Renal pelvis (tissue), 4 donors: ENCODE results near the gene AGAP1. TPM values are rescaled to one million over a fixed set of nuclear protein-coding genes. Genes with fewer than 3 reads are reported as not detected.

Experiments used
- DNase-seq: peaks from one replicate; pipeline ENCODE4 v3.0.0-alpha.2; 2013
- polyA plus RNA-seq, 3 donors: library from polyadenylated mRNA; unstranded; fragments of 120-200 nt; gene quantifications; one replicate each; pipeline ENCODE4 v1.2.1, GENCODE V29; 2013; ENCODE audit not compliant: insufficient read length in 3 of 3

The AGAP1 gene
- polyA plus RNA-seq, 3 donors: 20.5 to 23.8 (median 21.0) TPM

DNA sequence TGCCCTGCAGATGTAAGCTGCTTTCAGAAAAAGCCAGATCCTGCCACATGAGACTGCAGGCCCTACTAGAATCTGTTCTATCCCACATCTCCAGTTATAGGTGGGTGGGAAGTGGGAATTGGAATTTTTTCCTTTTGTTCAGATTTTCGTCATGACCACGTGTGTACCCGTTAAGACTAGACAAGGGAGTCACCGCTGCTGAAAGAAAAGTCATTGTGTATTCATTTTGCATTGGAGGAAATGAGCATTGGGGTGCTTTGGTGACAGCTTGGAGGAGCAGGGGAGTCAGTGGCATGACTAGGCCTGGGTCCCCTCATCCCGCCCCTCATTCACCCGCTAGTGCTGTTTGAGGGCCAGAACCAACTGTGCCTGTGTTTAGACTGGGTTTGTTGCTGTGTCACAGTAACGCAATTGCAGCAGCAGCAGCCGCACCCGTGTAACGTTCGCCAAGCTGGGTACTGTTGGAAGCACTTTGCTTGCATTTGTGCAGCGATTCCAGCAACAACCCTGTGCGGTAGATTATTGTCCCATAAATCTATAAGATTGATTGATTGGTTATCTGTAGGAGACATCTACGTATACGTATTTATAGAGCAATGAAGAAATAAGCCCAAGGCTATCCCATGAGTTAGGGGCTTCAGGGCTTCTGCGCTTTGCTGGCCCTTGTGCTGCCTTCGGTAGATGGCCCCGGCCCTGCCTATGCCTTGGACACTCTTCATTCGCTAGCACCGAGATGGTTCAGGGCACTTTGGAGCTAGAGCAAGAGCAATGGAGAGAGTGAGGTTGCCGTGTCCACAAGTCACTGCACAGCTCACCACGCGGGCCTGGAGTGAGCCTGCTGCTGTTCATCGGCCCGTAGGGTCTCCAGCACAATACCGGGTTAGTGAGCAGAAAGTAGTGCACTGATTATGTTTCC is 194.9 kb downstream of the AGAP1 start:
- no peak for DNase-seq

- no peak for DNase-seq
These were observed 195.6 kb downstream of the AGAP1 start for GRCh38 chr2:235689427-235689853.

GRCh38 chr2:235690082-235690808 is 196.4 kb downstream of the AGAP1 start:
- no peak for DNase-seq

DNA sequence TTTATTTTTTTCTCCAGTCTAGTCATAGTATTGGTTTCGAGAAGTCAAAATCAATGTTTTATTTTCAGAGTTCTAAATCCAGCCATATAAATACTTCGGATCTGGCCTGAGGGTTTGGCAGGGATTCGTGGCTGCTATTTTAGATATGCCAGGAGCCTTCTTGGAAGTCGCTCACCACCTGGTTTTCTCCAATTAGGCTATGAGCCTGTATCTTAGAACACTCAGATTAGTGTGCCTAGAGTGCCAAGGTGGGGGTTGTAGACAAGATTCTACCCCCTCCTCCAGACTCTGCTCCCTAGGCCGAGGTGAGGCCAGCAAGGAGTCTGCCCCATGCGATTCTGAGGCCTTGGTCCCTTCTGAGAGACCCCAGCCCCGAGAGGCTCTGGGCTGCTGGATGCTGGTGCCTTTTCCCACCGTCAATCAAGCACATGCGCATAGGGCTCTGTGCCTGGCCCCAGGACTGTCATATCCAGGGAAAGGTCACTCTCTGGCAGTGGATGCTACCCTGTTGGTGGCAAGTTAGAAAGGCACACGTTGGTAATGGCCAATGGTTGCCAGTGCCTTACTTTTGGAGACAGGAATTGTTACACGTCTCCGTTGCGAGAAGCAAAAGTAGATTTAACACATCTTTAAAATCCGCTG is 197.1 kb downstream of the AGAP1 start:
- no peak for DNase-seq

DNA sequence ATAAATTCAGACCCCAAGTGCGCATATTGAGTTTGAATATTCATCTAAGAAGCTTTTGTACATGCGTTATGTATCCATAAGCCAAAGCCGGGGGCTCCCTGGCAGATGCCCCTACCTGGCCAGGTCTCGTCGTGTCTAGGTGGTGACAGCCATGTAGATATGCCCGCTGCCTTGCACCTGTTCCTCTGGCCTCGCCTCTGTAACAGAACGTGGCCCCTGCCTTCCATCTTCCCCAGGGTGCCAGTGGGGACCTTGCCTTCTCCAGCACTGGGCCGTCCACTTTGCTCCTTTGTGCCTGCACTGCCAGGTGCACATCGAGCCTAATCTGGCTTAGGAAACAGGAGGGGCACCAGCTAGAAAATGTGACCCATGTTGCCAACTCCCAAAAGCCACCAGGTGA is 198.2 kb downstream of the AGAP1 start:
- DNase-seq: no peak

DNA sequence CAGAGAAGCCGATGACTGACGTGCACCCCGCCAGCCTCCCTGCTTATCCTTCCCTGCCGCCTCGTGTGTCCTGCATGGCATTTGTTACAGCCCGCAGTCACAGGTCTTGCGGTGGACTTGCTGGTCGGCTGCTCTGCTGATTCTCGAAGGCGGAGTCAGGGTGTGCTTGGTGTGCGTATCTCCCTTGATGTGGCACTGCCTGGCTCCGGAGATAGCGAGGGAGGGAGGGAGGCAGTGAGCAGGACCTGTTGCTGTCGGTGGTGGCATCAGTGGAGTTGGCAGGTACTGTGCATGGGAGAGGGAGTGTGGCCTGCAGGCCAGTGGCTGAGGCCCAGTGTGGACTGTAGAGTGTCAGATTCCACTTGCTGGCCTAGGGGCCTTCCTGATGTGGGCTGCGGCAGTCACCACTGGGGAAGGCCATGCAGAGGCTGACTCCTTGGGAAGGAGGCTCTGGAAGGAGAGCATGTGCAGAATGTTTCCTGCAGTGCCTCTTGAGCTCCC is 198.9 kb downstream of the AGAP1 start:
- DNase-seq: peak; percentile 35

GRCh38 chr2:235693279-235693678 is 199.4 kb downstream of the AGAP1 start:
- DNase-seq: no peak

- no peak for DNase-seq
These were observed 201.1 kb downstream of the AGAP1 start for GRCh38 chr2:235694721-235695601.

DNA sequence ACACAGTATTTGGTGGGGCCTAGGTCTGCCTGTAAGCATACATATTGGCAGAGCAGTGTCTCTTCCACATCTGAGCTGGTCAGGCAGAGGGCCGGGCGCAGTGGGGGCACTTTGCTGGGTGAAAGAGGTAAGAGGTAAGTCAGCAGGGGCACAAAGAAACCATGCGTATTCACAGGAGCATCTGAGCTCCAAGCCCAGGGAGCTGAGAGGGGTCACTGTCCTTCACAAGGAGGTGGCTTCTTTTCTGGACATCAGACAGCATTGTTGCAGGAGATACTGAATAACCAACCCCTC is 201.7 kb downstream of the AGAP1 start:
- DNase-seq: no peak

DNA sequence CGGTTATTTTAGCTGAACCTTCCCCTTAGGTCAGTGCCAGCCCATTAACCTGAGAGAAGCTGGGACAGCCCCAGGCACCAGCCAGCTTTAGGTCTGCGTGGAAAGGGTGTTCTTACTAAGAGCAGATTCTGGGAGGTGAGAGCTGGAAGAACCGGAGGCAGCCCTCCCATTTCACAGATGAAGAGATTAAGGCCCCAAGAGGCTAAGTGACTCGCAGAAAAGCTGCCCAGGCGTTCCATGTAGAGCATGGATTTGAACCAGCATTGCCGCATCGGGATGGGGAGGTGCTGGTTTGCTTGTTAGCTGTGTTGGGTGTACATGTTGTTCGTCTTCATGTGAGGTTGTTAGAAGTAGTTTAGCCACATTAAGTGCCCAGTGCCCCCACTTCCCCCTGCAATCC is 203.2 kb downstream of the AGAP1 start:
- DNase-seq: no peak

GRCh38 chr2:235698028-235698427 is 204.2 kb downstream of the AGAP1 start:
- DNase-seq: no peak

DNA sequence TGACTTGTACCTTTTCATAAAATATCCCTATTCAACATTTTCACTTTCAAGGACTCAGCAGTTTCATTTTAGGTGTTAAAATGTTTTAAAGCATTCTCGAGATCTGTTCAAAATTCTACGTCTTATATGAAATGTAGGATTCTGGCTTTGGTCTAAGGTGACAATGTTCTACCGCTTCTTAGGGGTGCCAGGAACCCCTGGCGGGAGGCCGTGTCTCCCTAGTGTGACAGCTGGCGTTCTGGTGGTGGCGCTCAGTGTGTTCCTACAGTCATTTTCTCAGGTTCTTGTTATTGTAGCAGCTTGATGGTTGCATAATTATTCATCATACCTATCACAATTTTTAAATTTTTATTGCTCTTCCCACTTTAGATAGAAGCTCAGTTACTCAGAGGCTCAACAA is 204.6 kb downstream of the AGAP1 start:
- no peak for DNase-seq

DNA sequence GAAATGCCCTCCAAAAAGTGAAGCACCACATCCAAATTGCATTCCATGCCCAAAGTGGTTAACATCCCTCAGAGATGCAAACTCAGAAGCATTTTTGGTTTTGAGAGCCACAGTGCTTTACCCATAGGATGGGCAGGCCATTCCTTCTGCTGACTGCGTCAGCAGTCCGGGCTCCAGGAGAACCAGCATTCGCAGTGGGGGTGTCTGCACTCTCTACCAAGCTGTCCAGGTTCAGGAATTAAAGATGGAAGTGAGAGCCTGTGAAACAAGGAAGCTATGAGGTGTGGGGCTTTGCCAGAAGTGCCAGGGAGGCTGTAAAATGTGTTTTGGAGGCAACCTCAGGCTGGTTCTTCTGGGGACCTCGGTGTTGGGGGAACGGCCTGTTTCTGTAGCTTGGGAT is 205.7 kb downstream of the AGAP1 start:
- DNase-seq: no peak

DNA sequence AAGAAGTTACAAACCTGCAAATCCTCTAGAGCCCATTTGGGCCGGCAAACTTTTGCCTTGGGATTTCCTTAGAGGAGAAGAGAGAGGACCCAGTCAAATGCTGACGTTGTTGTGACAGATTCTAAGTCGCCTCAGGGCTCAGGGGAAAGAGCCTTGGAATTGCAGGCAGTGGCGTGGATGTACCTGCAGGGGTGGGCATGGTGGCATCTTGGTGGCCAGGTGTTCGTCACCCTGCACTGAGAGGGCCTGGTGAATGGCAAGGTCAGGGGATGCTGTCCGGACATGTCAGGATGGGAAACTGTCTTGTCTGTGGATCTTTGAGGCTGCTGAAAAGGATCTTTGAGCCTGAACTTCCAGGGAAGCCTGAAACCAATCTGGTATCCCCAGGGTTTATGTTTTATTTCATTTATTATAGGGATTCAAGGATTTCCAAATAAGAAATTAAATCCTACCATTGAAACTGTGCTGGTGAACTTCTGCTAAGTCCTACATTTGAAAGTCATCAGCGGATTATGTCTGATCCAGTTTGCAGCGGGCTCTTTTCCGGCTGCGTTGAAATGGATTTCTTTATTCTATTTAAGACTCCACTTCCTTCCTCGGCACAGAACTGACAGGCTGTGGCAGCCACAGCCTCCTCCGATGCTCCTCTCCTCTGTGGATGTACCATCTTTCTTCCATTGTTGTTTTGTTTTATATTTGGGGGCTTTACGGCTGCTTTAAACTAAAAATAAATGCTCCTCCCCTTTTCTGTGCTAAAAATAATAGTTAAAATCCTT is 207.6 kb downstream of the AGAP1 start:
- no peak for DNase-seq

DNA sequence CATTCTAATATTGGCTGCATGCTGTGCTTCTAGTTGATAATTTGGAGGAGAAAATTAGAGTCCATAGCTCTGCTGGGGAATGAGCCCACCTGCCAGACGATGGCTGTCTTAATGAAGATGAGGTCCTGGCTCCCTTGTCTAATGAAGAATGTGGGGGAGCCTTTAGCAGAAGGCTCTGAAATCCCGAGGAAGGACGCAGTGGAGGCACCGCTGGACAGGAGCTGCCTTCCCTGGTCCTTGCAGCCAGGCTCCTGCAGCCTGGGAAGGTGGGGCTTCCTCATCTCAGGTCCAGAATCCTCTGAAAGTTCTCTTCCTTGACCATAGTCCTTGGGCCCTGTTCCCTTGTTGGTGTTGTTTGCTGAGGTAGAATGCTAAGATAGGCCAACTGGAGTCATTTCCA is 208.3 kb downstream of the AGAP1 start:
- DNase-seq: no peak

- DNase-seq: no peak
These were observed 210.0 kb downstream of the AGAP1 start for GRCh38 chr2:235703711-235704295.

GRCh38 chr2:235705296-235705695 is 211.5 kb downstream of the AGAP1 start:
- DNase-seq: no peak

GRCh38 chr2:235706506-235706905 is 212.7 kb downstream of the AGAP1 start:
- DNase-seq: no peak

GRCh38 chr2:235707411-235708096 is 213.7 kb downstream of the AGAP1 start:
- no peak for DNase-seq
